GM13977 (cell line): Measurements from ENCODE around the gene KCNH3.

Experiments used
- DNase-seq: peaks from one replicate; pipeline ENCODE4 v3.0.0; 2012; ENCODE audit warnings: low spot score
- CTCF ChIP-seq: IDR thresholded peaks from 2 replicates; pipeline ENCODE4 v1.5.1; 2012; ENCODE audit warnings: mild to moderate bottlenecking, control low read depth; ENCODE audit not compliant: insufficient read depth; ENCODE audit errors: extremely low read depth, missing control alignments
- in situ Hi-C: fragments of 300-500 bp; cut with MboI; formaldehyde crosslinking; loops from one replicate; pipeline ENCODE4 v1.12.0; 2022; ENCODE audit warnings: low sequenced_read_pairs, low pct_unique_long_range_greater_than_20kb, mixed read lengths, inconsistent platforms; ENCODE audit not compliant: unreplicated experiment

KCNH3 gene

GRCh38 chr12:49565406-49566265 is 26.8 kb downstream of the KCNH3 start:
- in situ Hi-C loops: no loop called here
- TF ChIP-seq CTCF: no peak
- no peak for DNase-seq

- no peak for DNase-seq
- in situ Hi-C loops: no loop called here
- TF ChIP-seq CTCF: no peak
Measured at GRCh38 chr12:49566361-49566760, 27.5 kb downstream of the KCNH3 start.

- no peak for DNase-seq
- no peak for TF ChIP-seq CTCF
- in situ Hi-C loops: no loop called here
Measured at GRCh38 chr12:49567302-49567610, 28.4 kb downstream of the KCNH3 start.

GRCh38 chr12:49567611-49568441 is 29.0 kb downstream of the KCNH3 start, which contains the start of gene MCRS1:
Gene MCRS1 (minus strand): TSS chr12:49568142. CDS start chr12:49566731, 1,411 bp downstream.
- in situ Hi-C loops: no loop called here
- no peak for TF ChIP-seq CTCF
- DNase-seq: peak; percentile 95

GRCh38 chr12:49568442-49569162 is 29.8 kb downstream of the KCNH3 start:
- TF ChIP-seq CTCF: no peak
- DNase-seq: no peak
- in situ Hi-C loops: no loop called here

- no peak for DNase-seq
- TF ChIP-seq CTCF: no peak
- in situ Hi-C loops: no loop called here
Measured at GRCh38 chr12:49577589-49578315, 38.9 kb downstream of the KCNH3 start.
